H1 (cell line): Measurements from ENCODE around the gene NANP. TPM values are rescaled to one million over a fixed set of nuclear protein-coding genes. Genes with fewer than 3 reads are reported as not detected.
"Not testable (repeated sequence)": the region's sequence is repeated elsewhere in the genome, so short reads cannot be mapped to it uniquely, and the experiment has no call there.

Experiments
- CTCF ChIA-PET: fragments of 300-600 bp; sonication (Branson Sonifier 250); formaldehyde crosslinking; loops from one replicate; lab custom pipeline; 2021; ENCODE audit not compliant: partially characterized antibody; lab: Charles Lee
- POLR2A ChIA-PET: fragments of 300-600 bp; sonication (Branson Sonifier 250); formaldehyde crosslinking; loops from one replicate; lab custom pipeline; 2021; ENCODE audit warnings: inconsistent platforms; ENCODE audit not compliant: partially characterized antibody; lab: Charles Lee
- DNase-seq, 2 experiments: peaks; one replicate each; pipeline versions ENCODE4 v3.0.0 to v3.0.0-alpha.2; 2010 to 2022; ENCODE audit warnings: low spot score in 2 of 2, low read depth in 1 of 2, mixed read lengths in 1 of 2
- FAIRE-seq: peaks from 2 replicates; lab custom pipeline; 2011; peaks lifted over from hg19 to GRCh38; lab: Jason Lieb, UNC
- H2AFZ ChIP-seq: 2 replicates; pipeline ENCODE4 v1.8.1; 2012; ENCODE audit warnings: low read length, inconsistent platforms
- H2AK5ac ChIP-seq: 2 replicates; pipeline ENCODE4 v1.6.1; 2013; ENCODE audit warnings: low read depth, low read length
- H2BK120ac ChIP-seq: replicated peaks from 2 replicates; pipeline ENCODE3; 2013; ENCODE audit warnings: low read depth, low read length, inconsistent platforms
- H2BK12ac ChIP-seq: 2 replicates; pipeline ENCODE4 v1.6.1; 2013; ENCODE audit warnings: low read depth, low read length
- H2BK15ac ChIP-seq: 2 replicates; pipeline ENCODE4 v1.6.1; 2013; ENCODE audit warnings: low read length
- H2BK20ac ChIP-seq: 2 replicates; pipeline ENCODE4 v1.6.1; 2013; ENCODE audit warnings: low read length
- H2BK5ac ChIP-seq: 2 replicates; pipeline ENCODE4 v1.6.1; 2013; ENCODE audit warnings: low read depth, low read length
- H3K14ac ChIP-seq: 2 replicates; pipeline ENCODE4 v1.6.1; 2013; ENCODE audit warnings: inconsistent platforms; ENCODE audit not compliant: insufficient read length
- H3K18ac ChIP-seq: 2 replicates; pipeline ENCODE4 v1.6.1; 2013; ENCODE audit warnings: low read length; ENCODE audit errors: extremely low read depth
- H3K23ac ChIP-seq: 2 replicates; pipeline ENCODE4 v1.6.1; 2013; ENCODE audit warnings: inconsistent platforms; ENCODE audit not compliant: insufficient read length
- H3K23me2 ChIP-seq: 2 replicates; pipeline ENCODE4 v1.6.1; 2013; ENCODE audit warnings: low read depth, low read length
- H3K27ac ChIP-seq: 2 replicates; pipeline ENCODE4 v1.6.1; 2011; ENCODE audit warnings: low read depth, low read length, inconsistent platforms
- H3K27me3 ChIP-seq, 4 experiments: replicated peaks in 1 of 4; 1 replicate in 1 of 4; 2 replicates in 3 of 4; pipeline versions ENCODE4 v1.6.1 to v1.8.1; 2011 to 2013; ENCODE audit warnings: low read length in 3 of 4, mild to moderate bottlenecking in 3 of 4, inconsistent platforms in 2 of 4, mixed read lengths in 2 of 4, moderate library complexity in 1 of 4; ENCODE audit not compliant: control insufficient read depth in 3 of 4, insufficient read depth in 3 of 4; ENCODE audit errors: extremely low read depth in 1 of 4
- H3K36me3 ChIP-seq, 4 experiments: 2 replicates each; pipeline versions ENCODE4 v1.6.1 to v1.8.1; 2011 to 2013; ENCODE audit warnings: mild to moderate bottlenecking in 4 of 4, low read length in 3 of 4, moderate library complexity in 2 of 4, control low read depth in 1 of 4, inconsistent platforms in 1 of 4; ENCODE audit not compliant: insufficient read depth in 4 of 4, control insufficient read depth in 2 of 4
- H3K4ac ChIP-seq: replicated peaks from 2 replicates; pipeline ENCODE3; 2013; ENCODE audit warnings: low read length, low read depth, mixed read lengths, inconsistent platforms; ENCODE audit not compliant: insufficient read length
- H3K4me1 ChIP-seq, 4 experiments: replicated peaks in 1 of 4; 1 replicate in 1 of 4; 2 replicates in 3 of 4; pipeline versions ENCODE4 v1.6.1 to v1.8.1; 2011 to 2013; ENCODE audit warnings: low read length in 3 of 4, inconsistent platforms in 2 of 4, mixed read lengths in 1 of 4; ENCODE audit not compliant: insufficient read depth in 4 of 4, control insufficient read depth in 3 of 4
- H3K4me2 ChIP-seq, 2 experiments: 2 replicates each; pipeline versions ENCODE4 v1.6.1 to v1.8.1; 2011 to 2013; ENCODE audit warnings: low read depth in 2 of 2, low read length in 2 of 2, control low read depth in 1 of 2, inconsistent platforms in 1 of 2, mild to moderate bottlenecking in 1 of 2; ENCODE audit not compliant: insufficient read depth in 1 of 2
- H3K4me3 ChIP-seq, 4 experiments: fragments of 200-600, 300-600 bp in 1 of 4; sonication (generic), shearing (Covaris generic), sonication (Bioruptor Twin) in 1 of 4; 2 replicates each; pipeline versions ENCODE4 v1.5.1 to v1.8.1; 2011 to 2016; ENCODE audit warnings: low read length in 4 of 4, low read depth in 3 of 4, control low read depth in 2 of 4, inconsistent platforms in 2 of 4, mild to moderate bottlenecking in 2 of 4, mixed read lengths in 1 of 4, moderate library complexity in 1 of 4; ENCODE audit not compliant: insufficient read depth in 2 of 4; ENCODE audit errors: extremely low read depth in 1 of 4
- H3K56ac ChIP-seq: replicated peaks from 2 replicates; pipeline ENCODE3; 2013; ENCODE audit warnings: low read depth, mild to moderate bottlenecking, mixed read lengths, low read length, inconsistent platforms; ENCODE audit not compliant: insufficient read length
- H3K79me1 ChIP-seq: 2 replicates; pipeline ENCODE4 v1.6.1; 2013; ENCODE audit warnings: low read depth, low read length, control low read depth
- H3K79me2 ChIP-seq, 2 experiments: 2 replicates each; pipeline versions ENCODE4 v1.6.1 to v1.8.1; 2012 to 2013; ENCODE audit warnings: low read length in 2 of 2, mild to moderate bottlenecking in 2 of 2, inconsistent platforms in 1 of 2; ENCODE audit not compliant: insufficient read depth in 2 of 2, control insufficient read depth in 1 of 2
- H3K9ac ChIP-seq, 4 experiments: replicated peaks in 1 of 4; 1 replicate in 1 of 4; 2 replicates in 3 of 4; pipeline versions ENCODE4 v1.6.1 to v1.8.1; 2011 to 2013; ENCODE audit warnings: low read depth in 3 of 4, low read length in 3 of 4, control low read depth in 2 of 4, mild to moderate bottlenecking in 2 of 4, moderate library complexity in 2 of 4, inconsistent platforms in 1 of 4; ENCODE audit errors: extremely low read depth in 1 of 4
- H3K9me3 ChIP-seq, 2 experiments: 2 replicates each; pipeline versions ENCODE4 v1.6.1 to v1.8.1; 2012 to 2013; ENCODE audit warnings: mild to moderate bottlenecking in 2 of 2, moderate library complexity in 2 of 2, control low read depth in 1 of 2, inconsistent platforms in 1 of 2, low read depth in 1 of 2, low read length in 1 of 2, mixed read lengths in 1 of 2; ENCODE audit not compliant: insufficient read depth in 2 of 2
- H4K20me1 ChIP-seq, 2 experiments: replicated peaks in 1 of 2; 2 replicates each; pipeline versions ENCODE3 to v1.8.1; 2011 to 2013; ENCODE audit warnings: inconsistent platforms in 2 of 2, low read length in 2 of 2, mild to moderate bottlenecking in 1 of 2; ENCODE audit not compliant: insufficient read depth in 2 of 2, control insufficient read depth in 1 of 2
- H4K5ac ChIP-seq: 2 replicates; pipeline ENCODE4 v1.6.1; 2013; ENCODE audit warnings: low read length, low read depth, mixed read lengths, inconsistent platforms; ENCODE audit not compliant: insufficient read length
- H4K8ac ChIP-seq: 2 replicates; pipeline ENCODE4 v1.8.0; 2013; ENCODE audit warnings: mild to moderate bottlenecking, moderate library complexity, low read length, inconsistent platforms; ENCODE audit not compliant: insufficient read depth; ENCODE audit errors: extremely low read depth
- H4K91ac ChIP-seq: replicated peaks from 2 replicates; pipeline ENCODE3; 2013; ENCODE audit warnings: low read length, mixed read lengths, inconsistent platforms; ENCODE audit not compliant: insufficient read length
- WGBS, 2 experiments: shearing (Covaris generic) in 1 of 2; methylation state at CpG; one replicate each; pipeline versions ENCODE4 v1.1.6 to v1.1.7; 2013 to 2015; ENCODE audit warnings: low lambda C conversion rate in 2 of 2, mixed read lengths in 2 of 2, inconsistent platforms in 1 of 2, low coverage in 1 of 2, missing lambda C conversion rate in 1 of 2; ENCODE audit not compliant: insufficient replicate concordance in 2 of 2, insufficient coverage in 1 of 2, insufficient read length in 1 of 2; ENCODE audit errors: extremely low coverage in 1 of 2, missing lambda C conversion rate in 1 of 2; 5-methylcytosine and 5-hydroxymethylcytosine counted together
- polyA plus RNA-seq, 7 experiments: library from polyadenylated mRNA; depleted of rRNA in 3 of 7; stranded (reverse) in 5 of 7; unstranded in 2 of 7; fragments of >200 nt in 5 of 7; fragments of 200-250 nt in 2 of 7; gene quantifications; 1 replicate in 5 of 7; 2 replicates in 1 of 7; 4 replicates in 1 of 7; pipeline versions ENCODE4 v1.2.1 to v1.2.3, GENCODE V29; 2011 to 2013; ENCODE audit warnings: missing spikeins in 2 of 7, mixed read lengths in 2 of 7
- total RNA-seq: library from RNA; stranded (reverse); fragmentation: NEBNext Ultra II Directional; extraction: Animal tissue kit (Norgen Biotek cat#: 25700); gene quantifications from 2 replicates; pipeline ENCODE4 v1.2.1, GENCODE V29; 2021

Gene NANP
- total and polyA plus RNA-seq, 2 of the 8 experiments (the other 6 are each of a cell fraction or from before 2014, with no cell fraction given), result 3.8 to 6.2 TPM

GRCh38 chr20:25652866-25653265, 29.1 kb upstream of the NANP start:
- not testable (repeated sequence) for H3K4me3 ChIP-seq, H2BK120ac ChIP-seq, H4K91ac ChIP-seq, H3K27me3 ChIP-seq, H3K79me2 ChIP-seq, H2AK5ac ChIP-seq, FAIRE-seq, H3K23me2 ChIP-seq, H2BK20ac ChIP-seq, H3K4ac ChIP-seq, H4K5ac ChIP-seq, H3K27ac ChIP-seq, H3K56ac ChIP-seq, H2BK5ac ChIP-seq, H3K23ac ChIP-seq, H3K9me3 ChIP-seq, H3K4me2 ChIP-seq, H3K79me1 ChIP-seq, H3K4me1 ChIP-seq, H3K9ac ChIP-seq, H2BK12ac ChIP-seq, H4K8ac ChIP-seq, H3K36me3 ChIP-seq, H2BK15ac ChIP-seq, H3K14ac ChIP-seq, H2AFZ ChIP-seq, H4K20me1 ChIP-seq, DNase-seq, H3K18ac ChIP-seq
- POLR2A ChIA-PET, result interaction anchor here (0.8 kb wide), 1 partner anchor 24 kb away, joined by 3 read pairs; no protein-coding TSS in a partner anchor
- WGBS, 2 experiments, result 82% methylated on average over 3 of the region's 4 CpGs; no CpG with 5 or more reads in 1 of the 2 experiments
- CTCF ChIA-PET, result interaction anchor here (0.9 kb wide), 1 partner anchor 9 kb away, joined by 3 read pairs; no protein-coding TSS in a partner anchor
